NCI-H526 treated with DMSO at 0.1 percent for 48 hours (cell line): Measurements from ENCODE around the gene ANXA1.

Source experiments
- DNase-seq: peaks from one replicate; lab custom pipeline; 2025; lab: John Stamatoyannopoulos, UW

Gene ANXA1, protein sequence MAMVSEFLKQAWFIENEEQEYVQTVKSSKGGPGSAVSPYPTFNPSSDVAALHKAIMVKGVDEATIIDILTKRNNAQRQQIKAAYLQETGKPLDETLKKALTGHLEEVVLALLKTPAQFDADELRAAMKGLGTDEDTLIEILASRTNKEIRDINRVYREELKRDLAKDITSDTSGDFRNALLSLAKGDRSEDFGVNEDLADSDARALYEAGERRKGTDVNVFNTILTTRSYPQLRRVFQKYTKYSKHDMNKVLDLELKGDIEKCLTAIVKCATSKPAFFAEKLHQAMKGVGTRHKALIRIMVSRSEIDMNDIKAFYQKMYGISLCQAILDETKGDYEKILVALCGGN

DNA sequence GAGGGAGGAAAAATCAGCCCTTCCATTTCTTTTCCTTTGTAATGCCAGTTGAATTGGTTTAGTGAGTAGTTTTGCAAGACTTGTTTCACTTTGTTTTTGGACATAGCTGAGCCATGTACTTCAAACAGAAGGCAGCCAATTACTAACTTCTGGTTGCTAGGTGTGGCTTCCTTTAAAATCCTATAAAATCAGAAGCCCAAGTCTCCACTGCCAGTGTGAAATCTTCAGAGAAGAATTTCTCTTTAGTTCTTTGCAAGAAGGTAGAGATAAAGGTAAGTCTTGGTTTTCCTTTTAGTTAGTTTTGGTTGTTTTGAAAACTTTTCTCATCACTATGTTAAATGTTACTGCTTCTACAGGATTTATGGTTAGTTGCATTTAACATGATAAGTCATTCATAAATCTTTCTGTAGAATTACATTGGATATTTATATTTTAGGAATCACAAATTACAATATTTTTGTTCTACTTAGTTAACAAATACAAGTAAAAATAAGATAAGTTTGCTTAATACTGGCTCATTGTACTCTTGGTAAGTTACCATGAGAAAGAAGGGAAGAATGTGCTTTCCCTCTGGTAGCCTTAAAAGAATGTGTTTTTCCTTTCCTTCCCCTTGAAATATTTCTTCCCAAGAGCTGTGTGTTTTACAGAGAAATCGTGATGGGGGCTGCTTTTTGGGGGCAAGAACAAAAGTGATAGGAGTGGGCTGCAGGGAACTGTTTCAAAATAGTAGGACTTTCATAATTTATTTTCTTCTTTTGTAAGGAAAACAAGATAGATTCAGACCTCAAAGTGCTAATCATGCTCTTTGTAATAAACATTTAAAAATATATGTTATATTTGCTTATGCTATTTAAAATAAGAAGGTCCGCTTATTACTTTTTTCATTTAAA, at the start of gene ANXA1:
TSS of gene ANXA1 (plus strand) at position 213 of the 890 bp plus-strand sequence. CDS start 6,671 bp downstream, outside the sequence.
- DNase-seq: no peak

DNA sequence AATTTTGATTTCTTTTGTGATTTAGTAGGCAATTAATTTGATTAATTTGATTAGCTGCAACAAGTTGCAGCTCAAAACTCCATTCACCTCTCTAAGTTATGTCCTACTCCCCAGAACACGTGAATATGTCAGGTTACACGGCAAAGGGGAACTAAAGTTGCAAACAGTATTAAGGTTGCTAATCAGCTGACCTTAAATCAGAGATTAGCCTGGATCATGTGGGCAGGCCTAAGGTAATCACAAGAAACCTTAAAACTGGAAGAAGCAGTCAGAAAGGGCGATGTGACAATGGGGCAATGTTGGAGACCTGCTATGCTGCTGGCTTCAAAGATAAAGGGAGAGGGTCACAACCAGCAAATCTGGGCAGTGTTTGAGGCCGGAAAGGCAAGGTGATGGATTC, 47.3 kb upstream of the ANXA1 start:
- no peak for DNase-seq

DNA sequence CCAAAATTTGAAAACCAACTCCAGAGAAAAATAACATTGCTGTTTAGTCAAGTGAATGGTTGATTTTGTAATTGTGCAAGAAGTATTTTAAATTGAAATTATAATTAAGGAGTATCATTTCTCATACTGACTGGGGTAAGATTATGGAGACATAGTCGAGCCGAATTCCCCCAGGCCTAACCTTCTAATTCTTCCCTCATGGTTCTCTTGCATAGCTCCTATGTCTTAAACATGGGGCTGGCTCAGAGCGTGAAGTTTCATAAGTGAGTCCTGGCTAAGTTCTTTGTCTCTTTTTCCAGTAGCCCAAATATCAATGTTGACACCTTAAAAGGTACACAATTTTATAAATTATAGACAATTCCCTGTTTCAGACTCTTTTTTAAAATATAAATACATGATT, 46.7 kb upstream of the ANXA1 start:
- no peak for DNase-seq

DNA sequence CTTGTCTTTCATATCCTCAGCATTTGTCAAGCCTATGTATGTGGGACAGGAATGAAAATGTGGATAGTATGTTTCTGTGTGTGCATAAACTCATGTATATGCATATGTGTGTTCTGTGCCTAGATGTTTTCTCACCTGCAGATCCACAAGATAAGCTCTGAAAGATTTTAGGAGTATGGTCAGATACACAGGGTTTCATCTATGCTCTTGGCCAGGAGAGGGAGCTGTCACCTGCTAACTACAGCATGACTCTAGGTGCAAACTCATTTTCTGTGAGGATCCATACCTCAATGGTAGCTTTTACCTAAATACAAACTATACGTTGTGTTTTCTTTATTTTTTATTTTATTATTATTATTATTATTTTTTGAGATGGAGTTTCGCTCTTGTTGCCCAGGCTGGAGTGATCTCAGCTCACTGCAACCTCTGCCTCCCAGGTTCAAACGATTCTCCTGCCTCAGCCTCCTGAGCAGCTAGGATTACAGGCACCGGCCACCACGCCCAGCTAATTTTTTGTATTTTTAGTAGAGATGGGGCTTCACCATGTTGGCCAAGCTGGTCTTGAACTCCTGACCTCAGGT, 44.1 kb upstream of the ANXA1 start:
- peak; percentile 34 for DNase-seq

DNA sequence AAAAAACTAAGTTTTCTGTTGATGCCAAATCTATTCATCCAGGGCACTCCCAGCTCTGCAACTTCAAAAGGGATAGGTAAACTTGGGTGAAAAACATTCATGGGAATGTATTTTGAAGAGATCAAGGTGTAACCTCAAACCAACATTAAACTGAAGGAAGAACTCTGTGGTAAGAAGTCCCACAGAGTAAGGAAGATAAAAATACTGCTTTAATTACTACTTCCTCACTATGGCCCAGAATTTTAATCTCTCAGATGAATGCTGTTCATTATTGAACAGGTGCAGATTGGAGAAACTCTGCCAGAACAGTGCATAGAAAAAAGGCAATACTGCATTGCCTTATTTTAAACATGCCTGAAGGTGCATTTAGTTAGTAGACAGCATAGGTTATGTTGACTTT, 37.6 kb upstream of the ANXA1 start:
- DNase-seq: no peak

DNA sequence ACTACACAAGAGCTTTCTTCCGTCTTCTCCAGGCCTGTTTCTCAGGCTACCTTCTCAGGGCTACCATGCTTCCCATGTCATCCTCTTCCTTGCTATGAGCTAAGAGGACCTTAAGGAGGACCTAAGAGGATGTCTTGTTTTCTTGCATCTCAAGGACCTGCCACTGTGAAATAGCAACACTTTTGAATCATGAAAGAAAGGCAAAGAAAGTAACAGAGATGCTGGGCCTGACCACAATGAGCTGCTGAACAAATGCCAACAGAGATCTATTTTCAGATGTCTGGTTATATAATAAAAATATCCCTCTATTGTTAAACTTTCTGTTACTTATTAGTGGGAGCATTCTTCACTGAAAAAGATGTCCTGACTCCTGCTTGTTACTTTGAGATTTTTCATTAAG, 36.7 kb upstream of the ANXA1 start:
- DNase-seq: no peak

DNA sequence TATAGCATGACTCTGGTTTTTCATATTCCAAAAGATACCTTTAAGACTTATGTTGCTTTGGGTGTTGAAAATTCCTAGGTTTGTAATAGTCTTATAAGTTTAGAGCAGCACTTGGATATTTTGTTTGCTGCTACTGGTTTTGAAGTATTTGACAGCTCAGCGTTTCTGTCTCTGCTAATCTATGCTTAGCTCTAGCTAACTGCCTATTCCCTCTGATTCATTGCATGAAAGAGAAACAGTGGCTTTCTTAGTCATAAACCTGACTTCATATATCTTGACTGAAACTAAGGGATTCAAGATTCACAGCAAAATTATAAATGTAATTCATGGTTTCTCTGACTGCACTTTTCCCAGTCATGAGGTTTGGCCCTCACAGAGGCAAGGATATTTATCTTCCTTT, 35.6 kb upstream of the ANXA1 start:
- DNase-seq: no peak

DNA sequence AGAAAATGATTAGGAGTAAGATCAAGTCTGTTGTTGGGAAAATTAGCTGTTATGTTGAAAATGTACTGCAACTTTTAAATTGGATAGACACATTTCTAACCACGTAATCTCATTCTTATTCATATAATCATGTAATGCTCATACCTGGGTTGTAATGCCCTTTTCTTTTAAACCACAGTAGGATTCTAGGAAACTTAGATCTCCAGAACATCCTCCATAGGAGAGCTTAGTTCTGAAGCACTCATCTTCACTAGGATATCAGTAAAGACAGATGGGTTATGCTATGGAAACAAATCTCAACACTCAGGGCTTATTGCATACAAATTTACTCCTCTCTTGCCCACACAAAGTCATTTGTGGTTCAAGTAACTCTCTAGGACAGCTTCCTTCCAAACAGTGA, 34.8 kb upstream of the ANXA1 start:
- DNase-seq: no peak

DNA sequence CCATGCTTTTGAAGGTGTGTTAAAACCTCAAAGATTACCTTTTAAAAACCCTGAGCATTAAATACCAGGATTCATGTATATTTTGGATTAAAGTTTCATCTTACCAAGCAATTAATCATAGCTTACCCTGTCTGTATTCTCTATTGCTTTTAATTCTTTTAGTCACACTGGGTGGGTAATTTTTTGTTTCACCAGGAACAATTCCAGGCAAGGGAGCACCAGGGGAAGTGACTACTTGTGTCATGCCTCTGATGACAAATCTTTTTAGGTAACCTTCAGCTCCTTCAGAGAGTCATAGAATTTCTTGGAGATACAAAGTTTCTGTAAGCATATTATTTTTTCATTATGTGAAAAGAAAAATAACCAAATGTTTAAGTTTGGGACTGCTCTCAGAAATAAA, 33.4 kb upstream of the ANXA1 start:
- DNase-seq: no peak

DNA sequence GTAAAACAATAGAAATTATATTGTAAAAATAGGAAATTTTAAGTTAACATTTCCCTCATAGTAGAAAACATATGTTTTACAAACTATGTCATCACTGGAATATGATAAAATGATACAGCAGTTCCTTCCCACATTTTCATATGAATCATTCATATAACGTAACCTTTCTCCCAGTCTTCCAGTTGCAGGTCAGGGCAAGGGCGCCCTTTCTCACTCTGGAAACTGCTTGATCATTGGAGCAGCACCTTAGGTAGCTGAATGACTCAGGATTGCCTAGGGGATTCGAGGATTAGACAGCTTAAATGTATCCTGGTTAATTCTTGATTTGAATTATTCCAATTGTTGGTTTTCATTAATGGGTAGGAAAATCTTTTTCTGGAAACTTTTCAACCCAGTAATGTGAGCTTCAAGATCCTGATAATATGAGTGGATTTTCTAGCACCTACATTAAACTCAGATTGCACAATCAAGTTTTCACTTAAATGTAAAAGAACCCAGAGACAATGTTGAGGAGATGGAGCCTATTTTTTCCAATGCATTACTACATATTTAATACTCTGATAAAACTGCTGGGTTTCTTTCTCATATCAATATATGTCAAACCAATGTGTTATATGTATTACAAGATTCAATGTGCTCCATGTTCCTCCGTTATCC, 32.6 kb upstream of the ANXA1 start:
- DNase-seq: no peak

DNA sequence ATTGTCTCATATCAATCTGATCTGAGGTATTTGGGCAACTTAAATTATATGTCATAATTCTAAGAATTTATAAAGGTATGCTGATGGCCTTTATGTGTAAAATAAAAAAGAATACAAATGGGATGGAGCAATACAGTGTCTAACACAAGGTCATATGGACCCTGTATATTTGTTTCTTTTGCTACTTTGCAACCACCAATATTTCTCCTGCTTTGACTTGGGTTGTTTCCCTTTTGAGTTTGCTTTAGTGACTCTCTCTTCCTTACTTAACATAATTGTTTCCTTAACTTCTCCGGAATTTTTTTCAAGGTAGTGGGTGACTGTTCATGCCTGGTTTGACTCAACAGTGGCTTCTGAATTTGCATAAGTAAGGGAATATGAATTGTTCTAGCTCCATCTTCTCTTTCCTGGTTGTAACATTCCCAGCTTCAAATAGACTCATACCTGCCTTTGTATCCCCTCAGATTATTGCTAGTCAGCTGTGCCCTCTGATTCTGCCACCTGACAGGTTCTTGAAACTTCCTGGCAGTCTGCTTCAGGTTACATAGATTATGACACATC, 30.2 kb upstream of the ANXA1 start:
- no peak for DNase-seq

DNA sequence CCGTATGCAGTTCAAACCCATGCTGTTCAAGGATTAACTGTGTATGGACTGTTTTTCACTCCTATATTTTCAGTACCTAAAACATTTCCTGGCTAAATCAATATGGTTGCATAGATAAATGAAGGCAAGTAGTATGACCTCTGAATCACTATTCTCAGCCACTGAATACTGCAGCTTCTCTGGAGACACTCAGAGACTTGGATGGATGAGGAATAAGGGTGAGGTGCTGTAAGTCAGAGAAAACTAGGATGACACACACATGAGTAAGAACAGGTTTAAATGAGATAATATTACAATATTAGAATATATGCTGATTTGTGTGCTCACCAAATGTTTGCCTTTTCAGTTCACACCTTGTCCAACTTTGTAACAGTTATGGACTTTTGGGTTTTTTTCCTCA, 26.0 kb upstream of the ANXA1 start:
- no peak for DNase-seq

DNA sequence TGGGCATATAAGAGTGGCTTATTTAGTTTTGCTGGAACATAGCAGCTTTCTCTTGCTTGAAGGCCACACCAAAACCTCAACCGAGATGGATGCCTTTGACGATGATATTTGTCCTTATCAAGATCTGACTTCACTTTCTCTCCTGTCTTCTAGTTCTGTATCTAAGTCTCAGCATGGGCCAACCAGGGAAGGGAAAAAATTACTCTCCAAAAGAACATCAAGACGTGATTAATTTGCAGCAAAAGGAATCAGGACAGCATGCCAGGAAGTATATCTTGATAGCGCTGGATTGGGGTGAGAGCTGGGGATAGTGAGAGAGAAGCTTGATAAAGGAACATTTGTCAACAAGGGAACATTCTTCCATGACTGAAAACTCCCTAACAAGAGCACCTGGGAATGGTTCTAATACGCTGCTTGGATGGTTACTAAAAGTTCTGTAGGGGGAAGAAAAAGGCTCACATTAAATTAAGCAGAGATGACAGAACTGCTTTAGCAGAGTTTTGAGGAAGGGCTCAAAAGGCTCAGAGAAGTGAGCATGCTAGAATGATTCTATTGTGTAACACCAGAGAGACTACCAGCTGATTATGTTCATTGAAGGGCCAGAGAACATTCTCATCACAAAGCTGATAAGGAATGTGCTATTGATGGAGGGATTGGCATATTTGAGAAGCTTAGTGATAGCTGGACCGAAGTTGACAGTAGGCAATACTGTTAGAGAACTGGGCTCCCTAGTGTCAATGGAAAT, 21.6 kb upstream of the ANXA1 start:
- no peak for DNase-seq

DNA sequence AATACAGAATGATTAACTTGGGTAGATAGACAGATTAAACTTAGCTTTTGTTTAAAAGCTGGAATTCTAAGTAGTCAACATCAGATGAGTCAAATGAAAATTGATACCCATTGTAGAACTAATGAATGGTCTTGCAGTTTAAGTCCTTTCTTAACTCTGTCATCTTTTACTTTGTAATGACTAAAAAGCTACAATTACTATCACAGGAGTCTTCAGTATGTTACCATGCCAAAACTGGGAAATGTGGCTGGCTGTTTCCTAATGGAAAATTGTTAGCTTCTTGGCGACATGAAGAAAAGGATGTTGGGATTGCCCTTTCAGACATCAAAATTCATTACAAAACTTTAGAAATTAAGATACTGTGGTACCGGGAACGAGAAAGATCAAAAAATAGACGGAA, 20.2 kb upstream of the ANXA1 start:
- no peak for DNase-seq

DNA sequence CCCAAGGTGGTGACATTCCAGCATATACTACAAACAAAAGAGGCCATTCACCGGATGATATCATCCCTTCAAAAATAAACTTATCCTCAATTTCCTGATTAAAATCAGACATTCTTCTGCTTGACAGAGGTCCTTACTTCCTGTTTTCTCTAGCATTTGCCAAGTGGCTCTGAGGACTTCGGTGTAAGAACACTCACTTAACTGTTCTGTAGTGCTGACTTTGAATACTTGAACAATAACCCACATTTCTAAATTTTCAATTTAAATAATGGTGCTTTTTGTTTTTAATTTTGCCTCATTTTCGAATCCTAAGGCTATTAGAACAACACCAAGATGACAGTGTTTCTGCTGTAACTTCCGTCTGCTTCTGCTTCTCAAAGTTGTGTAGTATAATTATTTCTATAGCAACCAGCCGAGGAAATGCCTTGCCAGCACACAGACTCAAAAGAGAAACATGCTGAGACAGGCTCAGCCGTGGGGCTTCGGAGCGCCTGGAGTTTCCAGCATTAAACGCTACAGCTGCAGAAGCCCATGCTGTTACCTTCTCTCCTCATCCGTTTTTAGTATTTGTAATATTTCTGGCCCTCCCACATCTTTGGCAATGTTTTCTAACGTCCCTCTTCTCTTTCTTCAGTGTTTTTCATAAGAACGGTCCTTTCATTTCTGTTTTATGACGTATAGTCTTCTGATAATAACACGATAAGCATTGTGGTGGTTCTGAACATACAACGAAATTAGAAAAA, 19.5 kb upstream of the ANXA1 start:
- peak; percentile 86 for DNase-seq

DNA sequence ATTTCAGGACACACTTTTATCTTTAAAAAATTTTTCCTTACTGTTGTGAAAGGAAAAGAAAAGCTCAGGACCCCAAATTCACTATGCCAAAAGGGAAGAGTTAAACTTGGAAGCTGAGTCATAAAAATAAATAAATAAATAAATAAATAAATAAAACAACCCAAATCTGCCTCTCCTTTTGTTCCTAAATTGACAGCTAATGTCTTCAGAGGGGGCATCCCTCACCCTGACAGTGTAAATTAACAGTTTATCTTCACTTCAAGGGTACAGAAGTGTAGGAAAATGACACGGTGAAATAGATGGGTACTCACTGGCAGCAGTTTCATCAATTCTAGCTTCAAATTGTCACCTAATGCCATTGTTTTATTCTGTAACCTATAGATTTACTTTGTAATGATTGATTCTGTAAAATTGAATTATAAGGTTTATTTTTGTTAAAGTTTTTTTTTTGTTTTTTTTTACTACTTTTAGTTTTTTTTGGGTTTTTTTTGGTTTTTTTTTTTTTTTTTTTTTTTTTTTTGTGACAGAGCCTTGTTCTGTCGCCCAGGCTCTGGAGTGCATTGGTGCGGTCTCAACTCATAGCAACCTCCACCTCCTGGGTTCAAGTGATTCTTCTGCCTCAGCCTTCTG, 18.5 kb upstream of the ANXA1 start:
- no peak for DNase-seq

DNA sequence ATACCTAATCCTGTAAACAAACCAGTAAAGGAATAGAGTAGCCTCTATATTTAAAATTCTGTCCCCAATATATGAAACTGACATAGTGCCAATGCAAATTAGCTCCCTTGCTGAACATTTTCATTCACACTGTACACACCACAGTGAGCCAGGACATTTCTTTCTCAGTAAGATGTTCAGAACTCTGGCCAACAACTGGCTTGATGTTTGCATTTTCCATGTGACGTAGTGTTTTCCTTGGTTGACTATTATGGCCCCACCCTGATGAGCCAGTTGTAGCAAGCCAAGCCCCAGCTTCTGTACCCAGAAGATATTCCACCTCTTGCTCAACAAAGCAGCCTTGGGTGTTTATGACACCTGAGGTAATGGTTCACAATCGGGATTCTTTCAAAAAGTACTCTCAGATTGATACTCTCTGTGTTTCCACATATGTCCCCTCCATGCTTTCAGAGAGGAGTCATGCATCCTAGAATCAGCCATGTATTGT, 17.7 kb upstream of the ANXA1 start:
- peak; percentile 70 for DNase-seq

DNA sequence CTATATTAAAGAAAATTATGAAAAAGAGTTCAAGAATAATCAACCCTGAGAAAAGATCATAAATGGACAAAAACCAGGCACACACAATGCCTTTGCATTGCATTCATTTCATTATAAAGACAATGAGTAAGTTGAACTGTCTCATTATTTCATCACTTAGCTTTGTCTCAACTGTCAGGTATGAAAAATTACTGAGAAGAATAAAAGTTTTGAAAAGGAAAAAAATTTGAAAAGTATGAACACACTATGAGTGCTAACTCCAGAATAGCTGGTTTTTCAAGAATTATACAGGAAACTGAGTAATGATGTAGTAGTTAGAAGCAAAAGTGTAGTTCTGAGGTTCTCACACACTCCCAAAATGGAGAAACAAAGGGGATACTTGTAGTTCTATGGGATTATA, 16.3 kb upstream of the ANXA1 start:
- no peak for DNase-seq

DNA sequence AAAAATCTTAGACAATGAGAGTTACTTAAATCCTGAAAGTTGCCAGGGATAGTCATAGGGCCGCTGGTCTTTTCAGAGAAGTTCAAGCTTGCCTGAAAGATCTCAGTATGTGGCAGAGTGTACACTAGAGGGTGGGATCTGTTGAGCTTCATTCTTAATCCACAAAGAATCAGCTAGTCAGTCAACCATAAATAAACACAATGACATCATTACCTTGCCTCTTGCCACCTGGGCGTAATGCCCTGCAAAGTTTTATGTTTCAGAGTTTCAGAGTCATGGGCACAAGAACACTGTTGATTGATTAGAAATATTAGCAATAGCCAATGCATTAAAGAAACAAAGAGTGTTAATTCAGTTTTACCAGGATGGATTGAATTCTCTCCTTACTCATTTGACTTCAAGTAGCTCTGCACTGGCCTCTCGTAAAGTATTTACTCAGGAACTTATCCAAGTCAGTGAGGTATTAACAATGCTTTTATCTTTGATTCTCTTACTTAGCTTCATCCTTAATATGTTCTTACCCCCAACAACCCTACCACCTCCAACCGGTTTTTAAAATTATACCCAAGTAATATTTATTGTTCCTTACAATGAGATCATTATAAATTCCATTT, 14.3 kb upstream of the ANXA1 start:
- no peak for DNase-seq

DNA sequence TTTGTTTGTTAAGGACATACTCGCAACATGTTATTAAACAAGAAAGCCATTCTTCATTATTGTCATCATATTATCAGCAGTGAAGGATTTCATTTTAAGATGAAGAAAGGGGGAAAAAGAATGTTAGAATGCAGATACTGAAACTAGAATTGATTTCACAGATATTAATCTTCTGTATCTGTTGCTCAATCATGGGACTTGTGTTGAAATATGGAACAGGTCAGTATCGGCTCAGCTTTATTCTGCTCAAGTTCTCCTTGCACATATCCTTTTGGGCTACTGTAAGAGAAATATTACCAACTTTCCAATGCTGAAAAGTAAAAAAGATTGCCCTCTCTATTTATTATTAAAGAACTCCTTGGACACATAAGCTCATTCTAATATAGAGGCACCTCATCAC, 13.8 kb upstream of the ANXA1 start:
- no peak for DNase-seq
